HEK293 (cell line): Measurements from ENCODE around the gene MOSPD3.

Experiments used
- CTCF ChIA-PET: fragments of 350-600 bp; formaldehyde crosslinking; extraction: SDS; loops from one replicate; lab custom pipeline; 2021; ENCODE audit warnings: antibody characterized with exemption; lab: Yijun Ruan, JAX
- POLR2A ChIA-PET: fragments of 300-600 bp; formaldehyde crosslinking; extraction: SDS; loops from one replicate; lab custom pipeline; 2020; ENCODE audit warnings: antibody characterized with exemption, inconsistent platforms; lab: Yijun Ruan, JAX
- H3K27ac ChIP-seq: fragments of 200-500 bp; sonication (Bioruptor generic); 2 replicates; pipeline ENCODE4 v1.5.1; 2014; ENCODE audit warnings: low read depth, low read length, control low read depth, inconsistent platforms; ENCODE audit errors: extremely low read depth
- H3K36me3 ChIP-seq, 2 experiments: fragments of 200-500 bp in 1 of 2; sonication (Bioruptor generic) in 1 of 2; 1 replicate in 1 of 2; 2 replicates in 1 of 2; pipeline ENCODE4 v1.5.1; 2014 to 2017; ENCODE audit warnings: inconsistent platforms in 2 of 2, low read length in 2 of 2; ENCODE audit not compliant: control insufficient read depth in 2 of 2, insufficient read depth in 1 of 2
- H3K4me1 ChIP-seq: fragments of 200-500 bp; sonication (Bioruptor generic); 2 replicates; pipeline ENCODE4 v1.5.1; 2014; ENCODE audit warnings: mild to moderate bottlenecking, low read length, inconsistent platforms; ENCODE audit not compliant: control insufficient read depth, insufficient read depth
- H3K4me3 ChIP-seq: 2 replicates; pipeline ENCODE4 v1.5.1; 2011; ENCODE audit warnings: low read depth, mild to moderate bottlenecking, control low read depth, low read length, moderate library complexity
- H3K9me3 ChIP-seq: fragments of 200-500 bp; sonication (Bioruptor generic); 2 replicates; pipeline ENCODE4 v1.5.1; 2014; ENCODE audit warnings: low read depth, low read length, inconsistent platforms; ENCODE audit not compliant: control insufficient read depth, insufficient read depth
- EGR2 ChIP-seq: fragments of 450-650 bp; formaldehyde crosslinking; IDR thresholded peaks from 2 replicates; pipeline ENCODE4 v1.5.1; 2016; ENCODE audit warnings: low read depth, missing biosample characterization, missing genetic modification characterization
- HOXA7 ChIP-seq: sonication (generic); formaldehyde crosslinking; IDR thresholded peaks from 2 replicates; pipeline ENCODE4 v1.8.1; 2022; ENCODE audit warnings: missing genetic modification reagents, borderline replicate concordance
- KLF1 ChIP-seq: fragments of 450-650 bp; formaldehyde crosslinking; IDR thresholded peaks from 2 replicates; pipeline ENCODE4 v1.5.1; 2016; ENCODE audit warnings: missing biosample characterization, missing genetic modification characterization
- SP2 ChIP-seq: fragments of 450-650 bp; formaldehyde crosslinking; IDR thresholded peaks from 2 replicates; pipeline ENCODE4 v1.5.1; 2016; ENCODE audit warnings: missing biosample characterization, missing genetic modification characterization
- ZBTB10 ChIP-seq: fragments of 450-650 bp; formaldehyde crosslinking; IDR thresholded peaks from 2 replicates; pipeline ENCODE4 v1.5.1; 2016; ENCODE audit warnings: missing biosample characterization, missing genetic modification characterization
- ZBTB20 ChIP-seq: fragments of 450-650 bp; formaldehyde crosslinking; IDR thresholded peaks from 2 replicates; pipeline ENCODE4 v1.5.1; 2016; ENCODE audit warnings: missing biosample characterization, missing genetic modification characterization
- ZBTB26 ChIP-seq: fragments of 450-650 bp; formaldehyde crosslinking; optimal IDR thresholded peaks from 2 replicates; pipeline ENCODE3; 2016; ENCODE audit warnings: missing biosample characterization, mild to moderate bottlenecking, missing genetic modification characterization
- ZBTB48 ChIP-seq: fragments of 450-650 bp; formaldehyde crosslinking; IDR thresholded peaks from 2 replicates; pipeline ENCODE4 v1.5.1; 2016; ENCODE audit warnings: missing biosample characterization, missing genetic modification characterization
- ZNF16 ChIP-seq: fragments of 450-650 bp; formaldehyde crosslinking; IDR thresholded peaks from 2 replicates; pipeline ENCODE4 v1.5.1; 2016; ENCODE audit warnings: low read depth, missing biosample characterization, missing genetic modification characterization
- ZNF169 ChIP-seq: fragments of 450-650 bp; formaldehyde crosslinking; IDR thresholded peaks from 2 replicates; pipeline ENCODE4 v1.5.1; 2016; ENCODE audit warnings: missing biosample characterization, missing genetic modification characterization
- ZNF366 ChIP-seq: fragments of 450-650 bp; formaldehyde crosslinking; conservative IDR thresholded peaks from 2 replicates; pipeline ENCODE4 v1.5.1; 2016; ENCODE audit warnings: missing biosample characterization, missing genetic modification characterization
- ZNF433 ChIP-seq: fragments of 450-650 bp; formaldehyde crosslinking; IDR thresholded peaks from 2 replicates; pipeline ENCODE4 v1.5.1; 2016; ENCODE audit warnings: missing biosample characterization, missing genetic modification characterization, low read depth
- ZNF473 ChIP-seq: fragments of 450-650 bp; formaldehyde crosslinking; IDR thresholded peaks from 2 replicates; pipeline ENCODE4 v1.5.1; 2017; ENCODE audit warnings: missing biosample characterization, missing genetic modification characterization
- ZNF521 ChIP-seq: fragments of 450-650 bp; formaldehyde crosslinking; IDR thresholded peaks from 2 replicates; pipeline ENCODE4 v1.5.1; 2017; ENCODE audit warnings: missing biosample characterization, mild to moderate bottlenecking, missing genetic modification characterization
- ZNF610 ChIP-seq: fragments of 450-650 bp; formaldehyde crosslinking; IDR thresholded peaks from 2 replicates; pipeline ENCODE4 v1.5.1; 2016; ENCODE audit warnings: missing biosample characterization, missing genetic modification characterization, borderline replicate concordance
- ZNF621 ChIP-seq: fragments of 450-650 bp; formaldehyde crosslinking; IDR thresholded peaks from 2 replicates; pipeline ENCODE4 v1.5.1; 2017; ENCODE audit warnings: missing biosample characterization, missing genetic modification characterization
- ZNF747 ChIP-seq: fragments of 450-650 bp; formaldehyde crosslinking; IDR thresholded peaks from 2 replicates; pipeline ENCODE4 v1.5.1; 2016; ENCODE audit warnings: missing biosample characterization, missing genetic modification characterization
- ZNF776 ChIP-seq: fragments of 450-650 bp; formaldehyde crosslinking; IDR thresholded peaks from 2 replicates; pipeline ENCODE4 v1.5.0; 2017; ENCODE audit warnings: missing biosample characterization, missing genetic modification characterization, borderline replicate concordance
- ZSCAN18 ChIP-seq: fragments of 450-650 bp; formaldehyde crosslinking; IDR thresholded peaks from 2 replicates; pipeline ENCODE4 v1.5.1; 2016; ENCODE audit warnings: missing biosample characterization, missing genetic modification characterization
- TF ChIP-seq, protein P1 (sequence below): fragments of 450-650 bp; formaldehyde crosslinking; IDR thresholded peaks from 2 replicates; pipeline ENCODE4 v1.5.1; 2016; ENCODE audit warnings: missing biosample characterization, missing genetic modification characterization
- TF ChIP-seq, protein P2 (sequence below): fragments of 450-650 bp; formaldehyde crosslinking; IDR thresholded peaks from 2 replicates; pipeline ENCODE4 v1.5.1; 2016; ENCODE audit warnings: missing biosample characterization, missing genetic modification characterization
- TF ChIP-seq, protein P3 (sequence below): sonication (generic); formaldehyde crosslinking; IDR thresholded peaks from 2 replicates; pipeline ENCODE4 v1.8.1; 2022; ENCODE audit warnings: mild to moderate bottlenecking, moderate library complexity, missing genetic modification reagents
- TF ChIP-seq, protein P4 (sequence below): fragments of 450-650 bp; formaldehyde crosslinking; IDR thresholded peaks from 2 replicates; pipeline ENCODE4 v1.5.1; 2016; ENCODE audit warnings: missing biosample characterization, missing genetic modification characterization

Gene MOSPD3

GRCh38 chr7:100586266-100587025 lies 25.9 kb upstream of the MOSPD3 start, which contains the start of gene FBXO24:
Gene FBXO24 (plus strand): TSS chr7:100586328. CDS start chr7:100586626, 298 bp downstream.
- peaks cover 12% of the 10 kb centered on the region for H3K4me1 ChIP-seq
- H3K4me3 ChIP-seq = peak within 1 kb of the TSS; percentile 90
- POLR2A ChIA-PET = interaction anchor here (0.6 to 3.7 kb wide), 71 partner anchors 9 to 631 kb away, joined by 3 to 91 read pairs (median 5); partner anchors contain the start of genes ACTL6B, AGFG2, AP4M1 and GIGYF1
- H3K27ac ChIP-seq = peak within 1 kb of the TSS; percentile 73
- CTCF ChIA-PET = interaction anchor here (0.6 to 4.2 kb wide), 16 partner anchors 17 to 266 kb away, joined by 3 to 25 read pairs (median 4); partner anchors contain the start of genes AGFG2 and SLC12A9
- H3K36me3 ChIP-seq = peaks cover 0 to 11% of the 10 kb centered on the region in 2 experiments; a peak in 1 of 3 replicates
- H3K9me3 ChIP-seq = no peaks in the 10 kb centered on the region
- TF ChIP-seq ZNF473 (tag by site-specific recombination) (no peak), ZNF747 (tag by site-specific recombination) (no peak), ZNF776 (tag by site-specific recombination) (no peak), ZBTB26 (tag by site-specific recombination) (peak; percentile 45), ZNF621 (tag by site-specific recombination) (no peak), ZNF16 (no peak), ZNF521 (tag by site-specific recombination) (no peak), HOXA7 (no peak), SP2 (tag by site-specific recombination) (peak; percentile 99), KLF1 (no peak), EGR2 (tag by site-specific recombination) (peak; percentile 10; the same call in 1 of the 2 replicates), ZBTB20 (tag by site-specific recombination) (no peak), ZNF610 (tag by site-specific recombination) (no peak), ZNF366 (tag by site-specific recombination) (no peak), ZNF169 (tag by site-specific recombination) (no peak), ZBTB10 (tag by site-specific recombination) (peak; percentile 50; the same call in 1 of the 2 replicates), ZBTB48 (tag by site-specific recombination) (peak; percentile 96), ZNF433 (tag by site-specific recombination) (no peak), ZSCAN18 (tag by site-specific recombination) (no peak)
- TF ChIP-seq, protein P1, sequence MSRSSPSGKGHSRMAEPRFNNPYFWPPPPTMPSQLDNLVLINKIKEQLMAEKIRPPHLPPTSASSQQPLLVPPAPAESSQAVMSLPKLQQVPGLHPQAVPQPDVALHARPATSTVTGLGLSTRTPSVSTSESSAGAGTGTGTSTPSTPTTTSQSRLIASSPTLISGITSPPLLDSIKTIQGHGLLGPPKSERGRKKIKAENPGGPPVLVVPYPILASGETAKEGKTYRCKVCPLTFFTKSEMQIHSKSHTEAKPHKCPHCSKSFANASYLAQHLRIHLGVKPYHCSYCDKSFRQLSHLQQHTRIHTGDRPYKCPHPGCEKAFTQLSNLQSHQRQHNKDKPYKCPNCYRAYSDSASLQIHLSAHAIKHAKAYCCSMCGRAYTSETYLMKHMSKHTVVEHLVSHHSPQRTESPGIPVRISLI (tag by site-specific recombination) = no peak
- TF ChIP-seq, protein P2, sequence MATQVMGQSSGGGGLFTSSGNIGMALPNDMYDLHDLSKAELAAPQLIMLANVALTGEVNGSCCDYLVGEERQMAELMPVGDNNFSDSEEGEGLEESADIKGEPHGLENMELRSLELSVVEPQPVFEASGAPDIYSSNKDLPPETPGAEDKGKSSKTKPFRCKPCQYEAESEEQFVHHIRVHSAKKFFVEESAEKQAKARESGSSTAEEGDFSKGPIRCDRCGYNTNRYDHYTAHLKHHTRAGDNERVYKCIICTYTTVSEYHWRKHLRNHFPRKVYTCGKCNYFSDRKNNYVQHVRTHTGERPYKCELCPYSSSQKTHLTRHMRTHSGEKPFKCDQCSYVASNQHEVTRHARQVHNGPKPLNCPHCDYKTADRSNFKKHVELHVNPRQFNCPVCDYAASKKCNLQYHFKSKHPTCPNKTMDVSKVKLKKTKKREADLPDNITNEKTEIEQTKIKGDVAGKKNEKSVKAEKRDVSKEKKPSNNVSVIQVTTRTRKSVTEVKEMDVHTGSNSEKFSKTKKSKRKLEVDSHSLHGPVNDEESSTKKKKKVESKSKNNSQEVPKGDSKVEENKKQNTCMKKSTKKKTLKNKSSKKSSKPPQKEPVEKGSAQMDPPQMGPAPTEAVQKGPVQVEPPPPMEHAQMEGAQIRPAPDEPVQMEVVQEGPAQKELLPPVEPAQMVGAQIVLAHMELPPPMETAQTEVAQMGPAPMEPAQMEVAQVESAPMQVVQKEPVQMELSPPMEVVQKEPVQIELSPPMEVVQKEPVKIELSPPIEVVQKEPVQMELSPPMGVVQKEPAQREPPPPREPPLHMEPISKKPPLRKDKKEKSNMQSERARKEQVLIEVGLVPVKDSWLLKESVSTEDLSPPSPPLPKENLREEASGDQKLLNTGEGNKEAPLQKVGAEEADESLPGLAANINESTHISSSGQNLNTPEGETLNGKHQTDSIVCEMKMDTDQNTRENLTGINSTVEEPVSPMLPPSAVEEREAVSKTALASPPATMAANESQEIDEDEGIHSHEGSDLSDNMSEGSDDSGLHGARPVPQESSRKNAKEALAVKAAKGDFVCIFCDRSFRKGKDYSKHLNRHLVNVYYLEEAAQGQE (tag by site-specific recombination) = no peak
- TF ChIP-seq, protein P3, sequence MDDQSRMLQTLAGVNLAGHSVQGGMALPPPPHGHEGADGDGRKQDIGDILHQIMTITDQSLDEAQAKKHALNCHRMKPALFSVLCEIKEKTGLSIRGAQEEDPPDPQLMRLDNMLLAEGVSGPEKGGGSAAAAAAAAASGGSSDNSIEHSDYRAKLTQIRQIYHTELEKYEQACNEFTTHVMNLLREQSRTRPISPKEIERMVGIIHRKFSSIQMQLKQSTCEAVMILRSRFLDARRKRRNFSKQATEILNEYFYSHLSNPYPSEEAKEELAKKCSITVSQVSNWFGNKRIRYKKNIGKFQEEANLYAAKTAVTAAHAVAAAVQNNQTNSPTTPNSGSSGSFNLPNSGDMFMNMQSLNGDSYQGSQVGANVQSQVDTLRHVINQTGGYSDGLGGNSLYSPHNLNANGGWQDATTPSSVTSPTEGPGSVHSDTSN (CRISPR knock-in tag) = peak; percentile 99
- TF ChIP-seq, protein P4, sequence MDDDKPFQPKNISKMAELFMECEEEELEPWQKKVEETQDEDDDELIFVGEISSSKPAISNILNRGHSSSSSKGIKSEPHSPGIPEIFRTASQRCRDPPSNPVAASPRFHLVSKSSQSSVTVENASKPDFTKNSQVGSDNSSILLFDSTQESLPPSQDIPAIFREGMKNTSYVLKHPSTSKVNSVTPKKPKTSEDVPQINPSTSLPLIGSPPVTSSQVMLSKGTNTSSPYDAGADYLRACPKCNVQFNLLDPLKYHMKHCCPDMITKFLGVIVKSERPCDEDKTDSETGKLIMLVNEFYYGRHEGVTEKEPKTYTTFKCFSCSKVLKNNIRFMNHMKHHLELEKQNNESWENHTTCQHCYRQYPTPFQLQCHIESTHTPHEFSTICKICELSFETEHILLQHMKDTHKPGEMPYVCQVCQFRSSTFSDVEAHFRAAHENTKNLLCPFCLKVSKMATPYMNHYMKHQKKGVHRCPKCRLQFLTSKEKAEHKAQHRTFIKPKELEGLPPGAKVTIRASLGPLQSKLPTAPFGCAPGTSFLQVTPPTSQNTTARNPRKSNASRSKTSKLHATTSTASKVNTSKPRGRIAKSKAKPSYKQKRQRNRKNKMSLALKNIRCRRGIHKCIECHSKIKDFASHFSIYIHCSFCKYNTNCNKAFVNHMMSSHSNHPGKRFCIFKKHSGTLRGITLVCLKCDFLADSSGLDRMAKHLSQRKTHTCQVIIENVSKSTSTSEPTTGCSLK (tag by site-specific recombination) = no peak
